IPS DF 4.7 (cell line): ENCODE results near the gene SOX9.
"Not testable (repeated sequence)": the region's sequence is repeated elsewhere in the genome, so short reads cannot be mapped to it uniquely, and the experiment has no call there.

Experiments used
- DNase-seq: peaks from one replicate; pipeline ENCODE4 v3.0.0-alpha.2; 2013; ENCODE audit warnings: low spot score; ENCODE audit errors: extremely low read depth

The SOX9 gene

GRCh38 chr17:72125742-72126141, 4.9 kb downstream of the SOX9 start:
- no peak for DNase-seq

GRCh38 chr17:72126575-72127486, 6.0 kb downstream of the SOX9 start:
- DNase-seq, result no peak

- no peak for DNase-seq
These were observed 7.2 kb downstream of the SOX9 start for GRCh38 chr17:72128039-72128438.

- DNase-seq, result no peak
These were observed 14.0 kb downstream of the SOX9 start for GRCh38 chr17:72134608-72135394.

GRCh38 chr17:72135546-72136325, 14.9 kb downstream of the SOX9 start:
- no peak for DNase-seq

- no peak for DNase-seq
These were observed 15.9 kb downstream of the SOX9 start for GRCh38 chr17:72136692-72137091.

GRCh38 chr17:72137161-72137560, 16.3 kb downstream of the SOX9 start:
- no peak for DNase-seq

GRCh38 chr17:72139212-72139611, 18.4 kb downstream of the SOX9 start:
- no peak for DNase-seq

GRCh38 chr17:72141336-72141735, 20.5 kb downstream of the SOX9 start:
- DNase-seq, result no peak

GRCh38 chr17:72142097-72142496, 21.3 kb downstream of the SOX9 start:
- DNase-seq, result not testable (repeated sequence)

GRCh38 chr17:72142614-72143013, 21.8 kb downstream of the SOX9 start:
- no peak for DNase-seq

- no peak for DNase-seq
These were observed 22.4 kb downstream of the SOX9 start for GRCh38 chr17:72143245-72143644.

GRCh38 chr17:72144101-72144500, 23.3 kb downstream of the SOX9 start:
- no peak for DNase-seq

- no peak for DNase-seq
These were observed 24.7 kb downstream of the SOX9 start for GRCh38 chr17:72145562-72145961.

- DNase-seq, result no peak
These were observed 25.1 kb downstream of the SOX9 start for GRCh38 chr17:72145962-72146361.

- DNase-seq, result no peak
These were observed 25.6 kb downstream of the SOX9 start for GRCh38 chr17:72146371-72146770.

GRCh38 chr17:72150632-72151460, 30.0 kb downstream of the SOX9 start:
- peak; percentile 96 for DNase-seq

- no peak for DNase-seq
These were observed 31.0 kb downstream of the SOX9 start for GRCh38 chr17:72151565-72152386.

GRCh38 chr17:72152387-72152929, 31.6 kb downstream of the SOX9 start:
- no peak for DNase-seq
